Placental epithelial cell (primary cell): ENCODE measurements around the gene NIPAL3. TPM values are rescaled to one million over a fixed set of nuclear protein-coding genes. Genes with fewer than 3 reads are reported as not detected.

ENCODE experiments used
- total RNA-seq: library from RNA; depleted of rRNA; stranded (reverse); fragments of >200 nt; gene quantifications from 2 replicates; pipeline ENCODE4 v1.2.3, GENCODE V29; 2012

The NIPAL3 gene
- 117 and 190 TPM in 2 replicates for total RNA-seq

DNA sequence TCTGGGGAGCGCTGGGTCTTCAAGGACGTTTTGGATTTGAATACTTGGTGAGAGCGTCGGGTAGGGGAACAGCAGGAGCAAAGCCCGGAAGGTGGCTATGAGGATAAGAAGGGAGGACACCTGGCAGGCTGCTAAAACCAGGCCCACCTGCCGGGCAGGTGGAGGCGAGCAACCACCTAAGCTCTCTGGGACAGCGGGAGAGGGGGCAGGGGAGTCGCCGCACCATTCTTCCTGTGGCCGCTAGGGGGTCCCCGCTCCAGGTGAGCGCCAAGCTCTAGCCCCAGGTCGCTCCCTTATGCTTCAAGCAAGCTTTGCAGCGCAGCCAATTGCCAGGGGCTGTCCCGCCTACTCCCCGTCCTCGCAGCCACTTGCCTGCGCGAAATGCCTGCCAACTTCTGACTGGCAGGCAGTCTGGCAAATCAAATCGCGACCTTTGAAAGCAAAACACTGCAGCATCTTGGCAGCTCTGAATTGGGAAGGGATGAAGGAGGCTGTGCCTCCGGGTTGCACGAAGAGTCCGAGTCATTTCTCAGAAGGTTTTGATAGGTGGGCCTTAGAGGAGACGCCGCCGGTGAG is at the start of gene NIPAL3:
TSS of gene NIPAL3 (plus strand) at position 469 of the 576 bp plus-strand sequence. CDS start 3,746 bp downstream, outside the sequence.

DNA sequence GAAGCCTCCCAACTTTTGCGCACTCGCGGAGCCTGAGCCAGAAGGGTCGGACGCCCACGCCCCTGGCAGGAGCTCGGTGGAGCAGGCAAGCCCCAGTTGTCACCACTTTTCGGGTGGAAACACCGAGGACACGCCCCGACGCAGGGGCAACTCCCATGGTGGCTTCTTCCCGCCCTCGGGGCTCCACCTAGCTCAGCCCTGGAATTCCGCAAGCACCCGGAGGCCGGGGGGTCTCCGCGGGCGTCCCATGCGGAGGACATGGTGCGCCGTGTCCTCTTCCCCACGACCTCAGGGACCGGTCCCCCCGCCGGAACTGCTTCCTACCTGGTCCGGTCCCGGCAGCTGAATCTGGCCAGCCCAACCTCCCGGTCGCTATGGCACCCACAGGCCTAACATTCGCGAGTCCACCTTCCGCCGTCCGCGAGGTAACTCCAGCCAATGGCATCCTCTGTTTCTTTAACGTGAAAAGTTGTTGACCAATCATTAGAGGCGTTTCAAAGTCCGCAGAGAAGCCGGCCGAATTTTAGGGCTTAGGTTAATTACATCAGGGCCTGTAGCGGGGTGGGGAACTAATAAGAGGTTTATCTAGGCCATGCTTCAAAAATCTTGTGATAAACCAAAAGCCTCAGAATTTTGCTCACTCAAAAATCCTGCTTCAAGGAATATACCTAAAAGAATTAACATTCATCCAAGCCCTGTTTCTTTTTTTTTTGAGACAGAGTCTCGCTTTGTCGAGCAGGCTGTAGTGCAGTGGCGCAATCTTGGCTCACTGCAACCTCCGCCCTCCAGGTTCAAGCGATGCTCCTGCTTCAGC is 2.0 kb upstream of the NIPAL3 start, which contains the start of gene STPG1:
TSS of gene STPG1 (minus strand) at position 433 of the 814 bp plus-strand sequence. CDS start 12,394 bp downstream, outside the sequence.

DNA sequence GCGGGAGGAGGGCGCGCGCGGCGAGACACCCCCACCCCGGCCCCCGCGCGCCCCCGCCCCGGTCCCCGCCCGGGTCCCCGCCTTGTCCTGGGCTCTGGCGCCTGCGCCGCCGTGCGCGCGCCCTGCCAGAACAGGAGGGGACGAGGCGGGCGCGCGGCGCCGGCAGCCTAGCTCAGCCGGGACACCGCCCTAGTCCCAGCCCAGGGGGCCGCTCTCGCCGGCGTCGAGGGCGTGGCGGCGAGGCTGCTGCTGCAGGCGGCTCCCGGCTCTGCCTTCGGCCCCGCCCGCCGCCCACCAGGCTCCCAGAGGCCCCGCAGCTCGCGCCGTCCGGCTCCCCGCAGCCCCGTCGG is 87.1 kb downstream of the NIPAL3 start, which contains the start of gene RCAN3:
TSS of gene RCAN3 (plus strand) at position 128 of the 350 bp plus-strand sequence. CDS start 11,537 bp downstream, outside the sequence.

Other genes starting within 250 kb of the NIPAL3 start
- 7.1 and 7.5 TPM in 2 replicates for gene IFNLR1, start 228.5 kb upstream of the NIPAL3 start, total RNA-seq
- not detected in 2 replicates for gene GRHL3, start 96.4 kb upstream of the NIPAL3 start, total RNA-seq
- gene STPG1, start 2.0 kb upstream of the NIPAL3 start, total RNA-seq: 6.3 and 7.7 TPM in 2 replicates
- 11.4 and 24.2 TPM in 2 replicates for gene RCAN3, start 87.0 kb downstream of the NIPAL3 start, total RNA-seq
- under 0.01 and 0.11 TPM in 2 replicates for gene NCMAP, start 140.3 kb downstream of the NIPAL3 start, total RNA-seq
- 57.0 and 121 TPM in 2 replicates for gene SRRM1, start 227.5 kb downstream of the NIPAL3 start, total RNA-seq